Upper lobe of right lung (tissue), 1 donor: ENCODE measurements around the gene GLRX3. TPM values are rescaled to one million over a fixed set of nuclear protein-coding genes. Genes with fewer than 3 reads are reported as not detected.
"Not testable (repeated sequence)": the region's sequence is repeated elsewhere in the genome, so short reads cannot be mapped to it uniquely, and the experiment has no call there.

Source experiments
- ATAC-seq: fragments of 200-7000 bp; cut with Tn5 transposase; one replicate; pipeline ENCODE4 v1.9.1; 2020; ENCODE audit warnings: mild to moderate bottlenecking, moderate library complexity
- DNase-seq: peaks from one replicate; pipeline ENCODE4 v3.0.0-alpha.2; 2020
- H3K27ac ChIP-seq: fragments of 200-600 bp; one replicate; pipeline ENCODE4 v1.8.0; 2022
- H3K27me3 ChIP-seq: fragments of 200-600 bp; one replicate; pipeline ENCODE4 v1.8.0; 2022; ENCODE audit warnings: mild to moderate bottlenecking
- H3K36me3 ChIP-seq: fragments of 200-600 bp; one replicate; pipeline ENCODE4 v1.8.0; 2022
- H3K4me1 ChIP-seq: fragments of 200-600 bp; one replicate; pipeline ENCODE4 v1.8.0; 2022
- H3K4me3 ChIP-seq: fragments of 200-600 bp; one replicate; pipeline ENCODE4 v1.8.0; 2022; ENCODE audit warnings: mild to moderate bottlenecking
- H3K9me3 ChIP-seq: fragments of 200-600 bp; one replicate; pipeline ENCODE4 v1.8.0; 2022
- CTCF ChIP-seq: fragments of 200-600 bp; IDR thresholded peaks from one replicate; pipeline ENCODE4 v1.8.0; 2022; ENCODE audit warnings: antibody characterized with exemption
- intact Hi-C: fragments of 100-400 bp; cut with DNase I; formaldehyde crosslinking; loops from one replicate; pipeline ENCODE4 v1.11.0; 2022
- total RNA-seq: library from RNA; stranded (reverse); fragmentation: NEBNext Ultra II Directional; extraction: Animal tissue kit (Norgen Biotek cat#: 25700); gene quantifications from one replicate; pipeline ENCODE4 v1.2.1, GENCODE V29; 2021
- donor health status: DM: no; HTN: yes; CAD: no; lungs with severe emphysema.

The GLRX3 gene
- total RNA-seq, 1 donor from 2014 or later: 53.1 TPM

DNA sequence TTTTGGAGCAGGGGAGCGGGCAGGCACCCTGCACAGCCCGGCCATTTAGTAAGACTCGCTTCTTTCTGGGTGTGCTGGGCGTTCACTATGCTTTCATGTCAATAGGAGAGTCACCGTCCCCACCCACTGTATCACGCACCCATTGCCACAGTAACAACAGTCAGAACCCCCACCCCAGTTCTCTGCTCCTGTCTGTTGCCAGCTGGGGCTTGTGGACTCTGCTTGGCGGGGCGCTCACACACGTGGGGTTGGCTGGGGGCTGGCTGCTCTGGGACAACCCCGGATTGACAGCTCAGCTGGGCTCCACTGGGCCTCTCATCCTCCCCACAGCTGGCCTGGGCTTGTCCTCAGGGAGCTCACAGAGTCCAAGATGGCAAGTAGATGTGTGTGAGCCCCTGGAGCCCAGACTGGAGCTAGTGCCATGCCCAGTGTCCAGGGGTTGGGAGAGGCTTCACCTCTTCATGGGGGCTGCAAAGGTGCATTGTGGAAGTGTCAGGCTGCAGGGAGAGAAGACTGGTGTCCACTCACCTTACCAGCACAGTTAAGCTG is 59.6 kb downstream of the GLRX3 start:
- no peak for TF ChIP-seq CTCF
- H3K4me3 ChIP-seq: no peak overlapping the region
- intact Hi-C loops: no loop called here
- H3K27me3 ChIP-seq: peaks cover 3% of the 10 kb centered on the region
- no peak for DNase-seq
- no peaks in the 10 kb centered on the region for H3K9me3 ChIP-seq
- no peak overlapping the region for H3K27ac ChIP-seq
- no peak for ATAC-seq
- peaks cover 2% of the 10 kb centered on the region for H3K4me1 ChIP-seq
- H3K36me3 ChIP-seq: no peaks in the 10 kb centered on the region

DNA sequence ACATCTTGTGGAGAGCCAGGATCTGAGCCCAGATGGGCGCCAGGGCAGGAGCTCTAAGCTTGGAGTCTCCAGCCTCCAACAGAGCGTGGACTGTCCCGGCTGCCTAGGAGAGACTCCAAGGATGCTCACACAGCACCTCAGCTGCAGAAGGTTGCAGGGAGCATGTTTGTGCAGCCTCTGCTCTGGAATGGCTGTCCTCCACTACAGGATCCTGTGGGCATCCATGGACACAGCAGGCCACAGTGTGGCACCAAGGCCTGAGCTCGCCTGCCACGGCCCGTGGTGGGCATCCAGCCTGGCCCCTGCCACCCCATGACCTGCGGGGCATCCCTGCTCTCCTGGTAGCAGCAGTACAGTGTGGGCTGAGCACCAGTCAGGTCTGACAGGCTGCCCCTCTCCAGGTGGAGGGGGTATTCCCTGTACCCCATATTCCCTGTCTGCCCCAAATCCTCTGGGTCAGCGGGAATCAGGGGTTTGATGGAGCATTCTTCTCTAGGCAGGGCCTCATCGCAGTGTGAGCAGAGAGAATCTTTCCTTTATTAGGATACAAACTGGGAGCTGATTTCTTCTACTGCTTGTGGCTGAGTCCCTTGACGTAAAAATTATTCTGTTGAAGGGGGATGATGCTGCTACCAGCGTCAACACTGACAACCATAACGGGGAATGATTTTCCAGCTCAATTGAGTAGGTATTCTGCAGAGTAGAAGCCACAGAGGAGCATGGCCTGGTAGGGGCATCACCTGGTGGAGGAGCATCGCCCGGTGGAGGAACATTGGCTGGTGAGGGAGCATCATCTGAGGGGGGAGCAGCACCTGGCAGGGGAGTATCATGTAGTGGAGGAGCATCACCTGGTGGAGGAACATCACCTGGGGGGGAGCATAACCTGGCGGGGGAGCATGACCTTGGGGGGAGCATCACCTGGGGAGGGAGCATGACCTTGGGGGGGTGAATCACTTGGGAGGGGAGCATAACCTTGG is 60.6 kb downstream of the GLRX3 start:
- no peaks in the 10 kb centered on the region for H3K36me3 ChIP-seq
- H3K4me1 ChIP-seq: no peaks in the 10 kb centered on the region
- DNase-seq: no peak
- H3K27me3 ChIP-seq: no peaks in the 10 kb centered on the region
- no peaks in the 10 kb centered on the region for H3K9me3 ChIP-seq
- TF ChIP-seq CTCF: no peak
- ATAC-seq: no peak
- H3K27ac ChIP-seq: no peak overlapping the region
- H3K4me3 ChIP-seq: no peak overlapping the region
- intact Hi-C loops: no loop called here

DNA sequence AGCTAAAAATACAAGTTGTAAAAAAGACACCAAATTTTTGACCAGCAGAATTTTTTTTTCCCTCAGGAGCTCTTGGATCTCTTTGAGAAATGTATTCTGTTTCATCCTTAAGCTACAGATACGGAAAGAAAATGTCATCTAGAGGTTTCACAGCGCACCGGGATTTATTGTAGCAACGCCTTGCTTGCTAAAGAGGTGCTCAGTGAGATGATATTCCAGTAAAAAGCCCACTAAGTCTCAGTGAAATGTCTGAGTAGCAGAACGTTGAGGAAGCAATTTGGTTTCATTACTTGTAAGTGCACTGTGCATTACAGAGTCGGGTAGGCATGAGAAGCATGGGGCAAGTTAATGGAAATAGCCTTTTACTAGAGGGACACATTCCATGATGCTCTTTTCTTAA is 62.5 kb downstream of the GLRX3 start:
- Histone ChIP-seq H3K9me3 (no peaks in the 10 kb centered on the region), H3K36me3 (no peaks in the 10 kb centered on the region), H3K4me1 (no peaks in the 10 kb centered on the region), H3K27ac (no peak overlapping the region), H3K27me3 (no peaks in the 10 kb centered on the region), H3K4me3 (no peak overlapping the region)
- no peak for DNase-seq
- intact Hi-C loops: no loop called here
- no peak for ATAC-seq
- TF ChIP-seq CTCF: no peak

GRCh38 chr10:130200179-130201042 is 64.2 kb downstream of the GLRX3 start:
- Histone ChIP-seq H3K4me1 (no peaks in the 10 kb centered on the region), H3K9me3 (no peaks in the 10 kb centered on the region), H3K27ac (no peak overlapping the region), H3K27me3 (no peaks in the 10 kb centered on the region), H3K4me3 (no peak overlapping the region), H3K36me3 (no peaks in the 10 kb centered on the region)
- TF ChIP-seq CTCF: no peak
- intact Hi-C loops: no loop called here
- DNase-seq: no peak
- no peak for ATAC-seq

- Histone ChIP-seq H3K4me3 (no peak overlapping the region), H3K27me3 (no peaks in the 10 kb centered on the region), H3K4me1 (no peaks in the 10 kb centered on the region), H3K9me3 (no peaks in the 10 kb centered on the region), H3K36me3 (no peaks in the 10 kb centered on the region), H3K27ac (no peak overlapping the region)
- intact Hi-C loops: no loop called here
- TF ChIP-seq CTCF: no peak
- ATAC-seq: no peak
- DNase-seq: no peak
Measured at GRCh38 chr10:130201043-130201380, 64.8 kb downstream of the GLRX3 start.

- H3K27ac ChIP-seq, intact Hi-C loops, H3K4me3 ChIP-seq, H3K36me3 ChIP-seq, H3K4me1 ChIP-seq, DNase-seq, H3K9me3 ChIP-seq, ATAC-seq, H3K27me3 ChIP-seq: not testable (repeated sequence)
Measured at GRCh38 chr10:130202150-130202549, 66.0 kb downstream of the GLRX3 start.
